Ascending aorta (tissue), 2 donors: ENCODE results near the gene CNNM3. TPM values are rescaled to one million over a fixed set of nuclear protein-coding genes. Genes with fewer than 3 reads are reported as not detected.

ENCODE experiments used
- DNase-seq, 2 donors: peaks; one replicate each; pipeline ENCODE4 v3.0.0-alpha.2; 2019; ENCODE audit warnings: low spot score in 2 of 2
- H3K27ac ChIP-seq, 2 donors: fragments of 200-600 bp; sonication (generic); one replicate each; pipeline ENCODE4 v1.5.1; 2016 to 2017; ENCODE audit warnings: mild to moderate bottlenecking in 1 of 2
- H3K27me3 ChIP-seq: fragments of 200-600 bp; sonication (generic); one replicate; pipeline ENCODE4 v1.5.1; 2017
- H3K36me3 ChIP-seq, 2 donors: fragments of 200-600 bp; sonication (generic); one replicate each; pipeline ENCODE4 v1.5.1; 2016
- H3K4me1 ChIP-seq, 2 donors: fragments of 200-600 bp; sonication (generic); one replicate each; pipeline ENCODE4 v1.5.1; 2016 to 2017; ENCODE audit warnings: mild to moderate bottlenecking in 1 of 2
- H3K4me3 ChIP-seq, 2 donors: fragments of 200-600 bp; sonication (generic); one replicate each; pipeline ENCODE4 v1.5.1; 2016 to 2017; ENCODE audit warnings: mild to moderate bottlenecking in 1 of 2
- H3K9me3 ChIP-seq, 2 donors: fragments of 200-600 bp; sonication (generic); one replicate each; pipeline ENCODE4 v1.5.1; 2016
- intact Hi-C: fragments of 100-400 bp; cut with DNase I; formaldehyde crosslinking; loops from one replicate; pipeline ENCODE4 v1.15.1; 2023
- total RNA-seq: library from RNA; depleted of rRNA; stranded (reverse); fragments of >200 nt; gene quantifications from one replicate; pipeline ENCODE4 v1.1.0, GENCODE V29; 2016
- TF ChIP-seq, protein P1 (sequence below), 3 experiments: fragments of 200-600 bp in 2 of 3; fragments of 450-650 bp in 1 of 3; sonication (generic) in 2 of 3; IDR thresholded peaks; one replicate each; pipeline ENCODE4 v1.5.1; 2016 to 2019; ENCODE audit warnings: antibody characterized with exemption in 3 of 3, mild to moderate bottlenecking in 1 of 3, moderate library complexity in 1 of 3

Gene CNNM3
- total RNA-seq, 1 donor from 2014 or later, result 24.5 TPM

DNA sequence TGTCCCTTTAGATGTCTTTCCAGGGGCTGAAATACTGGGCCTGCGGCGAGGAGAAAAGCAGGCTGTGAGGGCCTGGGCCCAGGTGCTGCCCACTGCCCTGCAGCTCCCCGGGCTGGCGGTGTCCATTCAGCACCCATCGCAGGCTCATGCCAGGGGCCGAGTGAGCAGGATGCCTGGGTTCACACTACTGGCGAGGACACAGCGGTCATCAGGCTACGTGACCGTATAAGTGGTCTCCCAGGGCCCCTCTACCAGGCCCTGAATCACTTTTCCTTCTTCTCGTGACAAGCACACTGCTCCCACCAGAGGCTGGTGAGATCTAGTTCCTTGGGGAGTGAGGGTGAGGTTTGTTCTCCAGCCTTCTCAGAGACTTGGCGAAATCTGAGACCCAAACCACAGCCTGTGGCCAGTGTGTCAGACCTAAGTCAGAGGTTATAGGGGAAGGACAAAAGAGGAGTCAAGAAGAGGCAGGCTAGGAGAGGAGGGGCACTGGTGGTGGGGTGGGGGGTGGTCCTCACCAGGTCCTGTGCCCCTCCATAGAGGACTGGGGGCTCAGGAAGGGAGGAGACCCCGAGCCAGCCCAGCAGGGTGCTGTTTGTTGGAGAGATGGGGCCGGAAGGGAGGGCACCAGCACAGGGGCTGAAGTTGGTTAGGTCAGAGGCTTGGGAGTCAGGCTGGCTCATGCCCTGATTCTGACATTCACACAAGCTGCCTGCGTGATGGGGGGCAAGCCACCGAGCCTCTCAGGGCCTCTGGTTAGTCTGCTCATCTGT is 60.4 kb downstream of the CNNM3 start:
- TF ChIP-seq, protein P1, sequence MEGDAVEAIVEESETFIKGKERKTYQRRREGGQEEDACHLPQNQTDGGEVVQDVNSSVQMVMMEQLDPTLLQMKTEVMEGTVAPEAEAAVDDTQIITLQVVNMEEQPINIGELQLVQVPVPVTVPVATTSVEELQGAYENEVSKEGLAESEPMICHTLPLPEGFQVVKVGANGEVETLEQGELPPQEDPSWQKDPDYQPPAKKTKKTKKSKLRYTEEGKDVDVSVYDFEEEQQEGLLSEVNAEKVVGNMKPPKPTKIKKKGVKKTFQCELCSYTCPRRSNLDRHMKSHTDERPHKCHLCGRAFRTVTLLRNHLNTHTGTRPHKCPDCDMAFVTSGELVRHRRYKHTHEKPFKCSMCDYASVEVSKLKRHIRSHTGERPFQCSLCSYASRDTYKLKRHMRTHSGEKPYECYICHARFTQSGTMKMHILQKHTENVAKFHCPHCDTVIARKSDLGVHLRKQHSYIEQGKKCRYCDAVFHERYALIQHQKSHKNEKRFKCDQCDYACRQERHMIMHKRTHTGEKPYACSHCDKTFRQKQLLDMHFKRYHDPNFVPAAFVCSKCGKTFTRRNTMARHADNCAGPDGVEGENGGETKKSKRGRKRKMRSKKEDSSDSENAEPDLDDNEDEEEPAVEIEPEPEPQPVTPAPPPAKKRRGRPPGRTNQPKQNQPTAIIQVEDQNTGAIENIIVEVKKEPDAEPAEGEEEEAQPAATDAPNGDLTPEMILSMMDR (IDR thresholded peaks at IDR 0.05), result no peak
- no peak for DNase-seq
- Histone ChIP-seq H3K27me3 (no peaks in the 10 kb centered on the region), H3K9me3 (no peaks in the 10 kb centered on the region), H3K4me3 (no peak overlapping the region), H3K27ac (no peak overlapping the region), H3K36me3 (no peaks in the 10 kb centered on the region), H3K4me1 (peaks cover 2 to 12% of the 10 kb centered on the region in 2 donors)
- intact Hi-C loops, result loop anchor here (10.0 kb wide), 1 partner anchor 612 kb away; the partner anchor contains the start of genes CIAO1 and TMEM127

DNA sequence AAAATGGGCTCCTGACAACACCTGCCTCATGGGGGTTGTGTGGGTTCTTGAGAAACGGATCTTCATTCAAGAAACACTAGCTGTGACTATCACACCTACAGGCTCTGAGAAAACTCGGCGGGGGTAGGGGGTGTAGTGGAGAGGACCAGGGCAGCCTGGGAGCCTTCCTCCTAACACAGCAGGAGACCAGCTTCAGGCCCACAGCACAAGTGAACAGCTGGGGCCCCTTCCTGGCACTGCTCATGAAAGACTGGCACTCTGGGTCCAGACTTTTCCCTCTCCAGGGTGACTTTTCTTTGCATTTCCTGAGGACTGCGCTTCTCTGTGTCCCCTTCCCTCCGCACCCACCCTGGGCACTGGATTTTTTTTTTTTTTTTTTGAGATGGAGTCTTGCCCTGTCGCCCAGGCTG is 61.0 kb downstream of the CNNM3 start:
- Histone ChIP-seq H3K27ac (no peak overlapping the region), H3K9me3 (no peaks in the 10 kb centered on the region), H3K4me3 (no peak overlapping the region), H3K36me3 (no peaks in the 10 kb centered on the region), H3K27me3 (no peaks in the 10 kb centered on the region), H3K4me1 (peaks cover 2 to 12% of the 10 kb centered on the region in 2 donors)
- TF ChIP-seq, protein P1 (IDR thresholded peaks at IDR 0.05), result no peak
- intact Hi-C loops, result loop anchor here (10.0 kb wide), 1 partner anchor 612 kb away; the partner anchor contains the start of genes CIAO1 and TMEM127
- no peak for DNase-seq

DNA sequence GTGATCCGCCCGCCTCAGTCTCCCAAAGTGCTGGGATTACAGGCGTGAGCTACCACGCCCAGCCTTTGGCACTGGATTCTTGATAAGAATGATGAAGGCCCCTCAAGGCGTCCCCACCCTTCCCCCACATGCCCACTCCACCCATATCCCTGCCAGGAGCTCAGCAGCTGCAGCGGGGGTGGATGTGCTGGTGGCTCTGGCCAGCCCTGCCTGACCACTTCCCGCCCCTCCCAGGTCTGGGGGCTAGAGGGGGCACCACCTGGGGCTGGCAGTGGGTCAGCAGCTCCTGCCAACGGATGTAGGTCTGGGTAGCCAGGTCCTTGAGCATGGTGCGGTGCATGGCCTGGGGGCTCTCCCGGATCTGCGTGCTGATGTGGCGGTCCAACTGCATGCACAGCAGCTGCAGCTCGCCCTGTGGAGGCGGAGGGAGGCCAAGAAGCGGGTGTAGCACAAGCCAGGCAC is 61.6 kb downstream of the CNNM3 start:
- no peak for DNase-seq
- Histone ChIP-seq H3K36me3 (no peaks in the 10 kb centered on the region), H3K9me3 (no peaks in the 10 kb centered on the region), H3K27ac (no peak overlapping the region), H3K4me1 (peaks cover 2 to 12% of the 10 kb centered on the region in 2 donors), H3K27me3 (no peaks in the 10 kb centered on the region), H3K4me3 (no peak overlapping the region)
- intact Hi-C loops, result loop anchor here (10.0 kb wide), 1 partner anchor 613 kb away; the partner anchor contains the start of genes CIAO1 and TMEM127
- TF ChIP-seq, protein P1 (IDR thresholded peaks at IDR 0.05), result no peak

DNA sequence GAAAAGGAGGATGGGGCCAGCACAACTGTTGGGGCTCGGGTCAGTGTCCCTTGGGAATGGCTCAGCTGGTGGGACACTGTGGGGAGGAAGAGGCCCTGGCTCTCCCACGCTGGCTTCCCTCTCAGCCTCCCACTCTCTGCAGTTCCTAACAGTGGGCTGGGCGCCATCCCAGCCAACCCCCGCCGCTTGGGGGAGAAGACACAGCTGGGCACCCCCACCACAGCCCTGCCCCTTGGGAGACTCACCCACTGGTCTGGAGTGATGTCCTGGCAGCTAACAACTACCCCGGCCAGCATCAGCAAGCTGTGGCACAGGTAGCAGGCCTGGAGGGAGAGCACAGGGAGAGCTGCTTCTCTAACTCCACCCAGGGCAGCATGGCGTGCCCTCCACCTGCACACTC is 62.1 kb downstream of the CNNM3 start:
- no peak overlapping the region for H3K27ac ChIP-seq
- intact Hi-C loops, result loop anchor here (10.0 kb wide), 1 partner anchor 613 kb away; the partner anchor contains the start of genes CIAO1 and TMEM127

DNA sequence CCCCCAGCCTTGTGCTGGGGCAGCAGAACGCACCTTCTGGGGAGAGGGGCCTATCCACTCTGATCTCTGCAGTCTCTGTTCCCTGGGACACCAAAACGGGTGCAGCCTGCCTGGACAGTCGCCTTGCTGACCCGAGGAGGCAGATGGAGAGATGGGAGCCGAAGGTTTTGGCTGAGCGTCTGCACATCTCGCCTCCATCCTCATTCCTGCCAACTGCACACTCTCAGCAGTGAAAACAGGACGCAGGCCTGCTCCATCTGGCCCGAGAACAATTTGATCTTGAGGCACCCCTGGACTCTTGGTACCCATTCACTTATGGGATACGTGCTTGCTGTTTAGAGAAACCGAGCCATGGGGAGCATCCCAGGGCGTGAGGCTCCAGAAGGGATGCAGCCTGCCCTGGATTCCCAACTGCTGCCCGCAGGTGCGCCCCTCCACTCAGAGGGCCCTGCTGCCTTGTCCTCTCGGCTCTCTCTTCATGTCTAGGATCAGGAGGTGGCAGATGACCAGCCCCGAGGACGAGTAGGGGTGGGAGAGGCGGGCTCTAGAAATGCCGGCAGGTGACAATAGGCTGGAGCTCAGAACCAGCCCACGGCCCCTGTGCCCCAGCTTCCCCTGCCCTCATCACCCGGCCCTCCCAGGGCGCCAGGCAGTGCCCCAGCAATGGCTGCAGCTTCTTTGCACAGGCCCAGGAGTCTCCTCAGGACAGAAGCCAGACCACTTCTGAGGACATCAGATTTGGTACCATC is 62.9 kb downstream of the CNNM3 start:
- TF ChIP-seq, protein P1 (IDR thresholded peaks at IDR 0.05), result no peak
- DNase-seq, result no peak
- H3K4me1 ChIP-seq, result peaks cover 0 to 3% of the 10 kb centered on the region in 2 donors
- H3K27ac ChIP-seq, result no peak overlapping the region
- H3K27me3 ChIP-seq, result no peaks in the 10 kb centered on the region
- H3K4me3 ChIP-seq, result no peak overlapping the region
- intact Hi-C loops, result loop anchor here (10.0 kb wide), 1 partner anchor 614 kb away; the partner anchor contains the start of genes CIAO1 and TMEM127
- H3K36me3 ChIP-seq, result no peaks in the 10 kb centered on the region
- no peaks in the 10 kb centered on the region for H3K9me3 ChIP-seq

More for the DNA sequence above, 62.1 kb downstream of the CNNM3 start:
- TF ChIP-seq, protein P1 (IDR thresholded peaks at IDR 0.05), result no peak
- no peaks in the 10 kb centered on the region for H3K36me3 ChIP-seq
- no peak for DNase-seq
- H3K4me3 ChIP-seq, result no peak overlapping the region
- peaks cover 2 to 9% of the 10 kb centered on the region in 2 donors for H3K4me1 ChIP-seq
- no peaks in the 10 kb centered on the region for H3K27me3 ChIP-seq
- H3K9me3 ChIP-seq, result no peaks in the 10 kb centered on the region
